Neuron (in vitro differentiated cells): ENCODE data around the gene RXFP4.
"Not testable (repeated sequence)": the region's sequence is repeated elsewhere in the genome, so short reads cannot be mapped to it uniquely, and the experiment has no call there.

Experiments used
- H2AFZ ChIP-seq: one replicate; pipeline ENCODE4 v1.6.1; 2013; ENCODE audit warnings: low read depth, mild to moderate bottlenecking, inconsistent platforms, low read length, moderate library complexity
- H3K27me3 ChIP-seq: one replicate; pipeline ENCODE4 v1.6.1; 2013; ENCODE audit warnings: low read length; ENCODE audit not compliant: insufficient read depth
- H3K36me3 ChIP-seq: one replicate; pipeline ENCODE4 v1.6.1; 2013; ENCODE audit warnings: low read length; ENCODE audit not compliant: insufficient read depth
- H3K4me1 ChIP-seq: one replicate; pipeline ENCODE4 v1.6.1; 2013; ENCODE audit warnings: low read length; ENCODE audit not compliant: insufficient read depth
- H3K4me3 ChIP-seq: 2 replicates; pipeline ENCODE4 v1.5.1; 2013; ENCODE audit warnings: mild to moderate bottlenecking, low read length, moderate library complexity
- H3K9me3 ChIP-seq: one replicate; pipeline ENCODE4 v1.6.1; 2013; ENCODE audit warnings: low read length

The RXFP4 gene

DNA sequence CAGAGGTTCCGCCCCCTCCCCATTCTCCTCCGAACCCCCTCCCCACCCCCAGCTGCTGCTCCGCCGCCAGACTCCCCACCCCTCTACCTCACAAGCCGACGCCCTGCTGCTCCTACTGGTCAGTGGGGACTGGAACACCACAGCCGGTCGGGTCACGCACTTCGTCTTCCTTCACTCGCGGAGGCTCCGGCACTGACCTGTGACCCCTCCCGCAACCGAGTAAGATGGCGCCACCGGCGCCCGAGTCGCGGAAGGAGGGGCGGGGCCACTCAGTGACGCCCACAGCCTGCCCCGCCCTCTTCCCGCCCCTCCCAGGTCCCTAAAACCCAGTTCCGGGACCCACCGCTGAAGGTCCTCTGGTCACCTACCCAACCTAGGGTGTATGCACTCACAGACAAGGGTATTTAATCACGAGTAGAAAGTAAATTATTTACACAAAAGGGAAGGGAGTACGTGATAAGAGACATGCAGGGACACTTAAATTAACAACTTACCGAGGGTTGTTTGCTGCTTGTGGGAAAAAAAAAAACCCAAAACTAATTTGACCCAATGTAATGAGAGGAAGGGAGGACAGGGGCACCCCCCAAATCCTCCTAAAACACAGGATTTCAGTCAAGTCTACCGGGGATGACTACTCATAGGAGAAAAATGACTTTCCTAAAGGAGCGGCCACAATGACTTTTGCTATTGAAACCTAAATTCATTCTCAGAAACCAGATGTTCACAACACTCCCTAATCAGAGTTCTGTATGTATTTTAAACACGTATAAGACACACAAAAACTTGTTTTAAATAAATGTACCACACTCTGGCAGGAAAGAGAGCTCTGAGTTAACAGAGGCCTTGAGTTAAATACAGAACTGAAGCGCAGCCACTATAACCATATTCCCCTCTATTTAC is 30.0 kb upstream of the RXFP4 start, which contains the start of gene RIT1:
Gene RIT1 (minus strand): TSS at position 194 of the 900 bp plus-strand sequence. CDS start 588 bp downstream, outside the sequence.
- H3K9me3 ChIP-seq = no peaks in the 10 kb centered on the region
- H3K4me1 ChIP-seq = peaks cover 41% of the 10 kb centered on the region
- H3K36me3 ChIP-seq = peaks cover 68% of the 10 kb centered on the region
- no peak within 1 kb of the TSS for H2AFZ ChIP-seq
- peak within 1 kb of the TSS; percentile 68 for H3K4me3 ChIP-seq
- no peaks in the 10 kb centered on the region for H3K27me3 ChIP-seq

DNA sequence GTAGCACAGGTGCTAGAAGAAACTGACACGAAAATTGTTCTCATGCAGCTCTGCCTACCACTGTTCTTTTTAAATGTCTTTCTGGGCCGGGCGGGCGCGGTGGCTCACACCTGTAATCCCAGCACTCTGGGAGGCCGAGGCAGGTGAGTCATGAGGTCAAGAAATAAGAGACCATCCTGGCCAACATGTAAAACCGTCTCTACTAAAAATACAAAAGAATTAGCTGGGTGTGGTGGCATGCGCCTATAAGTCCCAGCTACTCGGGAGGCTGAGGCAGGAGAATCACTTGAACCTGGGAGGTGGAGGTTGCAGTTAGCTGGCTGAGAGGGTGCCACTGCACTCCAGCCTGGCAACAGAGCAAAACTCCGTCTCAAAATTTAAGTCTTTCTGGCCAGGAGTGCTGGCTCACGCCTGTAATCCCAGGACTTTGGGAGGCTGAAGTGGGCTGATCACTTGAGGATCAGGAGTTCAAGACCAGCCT is 29.3 kb upstream of the RXFP4 start:
- H3K4me1 ChIP-seq = peaks cover 41% of the 10 kb centered on the region
- H2AFZ ChIP-seq = no peak overlapping the region
- H3K4me3 ChIP-seq = no peak overlapping the region
- no peaks in the 10 kb centered on the region for H3K9me3 ChIP-seq
- peaks cover 70% of the 10 kb centered on the region for H3K36me3 ChIP-seq
- no peaks in the 10 kb centered on the region for H3K27me3 ChIP-seq

DNA sequence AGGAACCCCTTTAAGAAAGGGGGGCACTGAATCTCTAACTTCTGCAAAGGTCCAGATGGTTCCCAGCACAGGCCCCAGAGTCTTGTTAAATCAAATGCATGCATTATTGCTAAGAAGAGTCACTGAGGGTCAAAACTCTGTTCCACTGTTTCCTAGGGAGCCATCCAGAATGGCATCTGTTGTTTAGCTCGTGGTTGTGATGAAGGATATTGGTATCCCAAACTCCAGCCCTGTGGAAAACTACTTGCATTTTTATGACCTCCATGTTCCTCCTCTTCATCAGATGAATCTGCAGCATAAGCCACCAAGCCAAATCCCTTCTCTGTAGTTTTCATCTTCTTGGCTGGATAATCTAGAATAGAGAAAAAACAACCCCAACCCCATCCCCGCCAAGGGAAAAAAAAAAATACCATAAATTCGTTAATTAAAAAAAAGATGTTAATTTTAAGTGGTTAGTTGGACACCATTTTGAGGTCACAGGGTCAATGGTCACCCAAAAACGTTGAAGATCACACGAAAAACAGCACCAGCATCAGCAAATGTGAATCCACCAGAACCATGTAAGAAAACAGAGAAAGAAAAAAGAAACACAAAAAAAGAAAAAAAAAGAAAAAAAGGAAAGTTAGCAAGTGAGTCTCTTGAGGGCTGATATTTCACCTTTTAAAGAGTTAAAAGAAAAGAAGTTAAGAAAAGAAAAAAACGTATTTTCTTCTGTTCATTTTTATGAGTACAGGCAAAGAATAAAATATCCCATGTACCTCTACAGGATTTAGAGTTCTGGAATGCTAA is 27.3 kb upstream of the RXFP4 start:
- Histone ChIP-seq H3K27me3 (no peaks in the 10 kb centered on the region), H3K9me3 (no peaks in the 10 kb centered on the region), H2AFZ (no peak overlapping the region), H3K36me3 (peaks cover 76% of the 10 kb centered on the region), H3K4me3 (no peak overlapping the region), H3K4me1 (peaks cover 41% of the 10 kb centered on the region)

DNA sequence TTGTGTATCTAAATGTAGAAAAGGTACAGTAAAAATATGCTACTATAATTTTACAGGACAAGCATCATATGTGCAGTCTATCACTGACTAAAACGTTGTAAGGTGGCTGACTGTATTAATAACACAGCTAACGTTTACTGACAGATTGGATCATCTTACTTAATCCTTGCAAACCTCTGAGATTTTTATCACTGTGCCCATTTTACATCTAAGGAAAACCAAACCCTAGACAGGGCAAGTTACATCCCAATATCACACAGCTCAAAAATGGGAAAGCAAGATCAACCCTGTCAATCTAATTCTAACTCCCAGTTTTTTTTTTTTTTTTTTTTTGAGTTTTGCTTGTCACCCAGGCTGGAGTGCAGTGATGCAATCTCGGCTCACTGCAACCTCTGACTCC is 22.8 kb upstream of the RXFP4 start:
- peaks cover 15% of the 10 kb centered on the region for H3K4me1 ChIP-seq
- peaks cover 91% of the 10 kb centered on the region for H3K36me3 ChIP-seq
- no peaks in the 10 kb centered on the region for H3K27me3 ChIP-seq
- no peaks in the 10 kb centered on the region for H3K9me3 ChIP-seq
- H2AFZ ChIP-seq = no peak overlapping the region
- no peak overlapping the region for H3K4me3 ChIP-seq

DNA sequence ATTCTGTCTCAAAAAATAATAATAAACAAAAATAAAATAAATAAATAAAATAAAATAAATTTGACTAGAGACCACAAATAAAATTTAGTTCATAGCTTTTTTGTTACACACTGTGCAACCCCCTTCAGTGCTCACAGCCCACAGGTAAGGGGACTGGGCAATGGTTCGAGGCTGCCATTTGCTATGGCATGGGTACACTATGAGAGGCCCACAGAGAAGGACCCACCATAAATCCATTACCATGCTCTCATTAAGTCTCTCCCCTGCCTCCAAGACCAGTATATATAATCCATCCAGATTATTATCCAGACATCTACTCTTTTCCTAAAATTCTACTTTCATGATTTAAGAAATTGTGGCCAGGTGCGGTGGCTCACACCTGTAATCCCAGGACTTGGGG is 21.6 kb upstream of the RXFP4 start:
- peaks cover 88% of the 10 kb centered on the region for H3K36me3 ChIP-seq
- H3K27me3 ChIP-seq = no peaks in the 10 kb centered on the region
- H3K4me1 ChIP-seq = peaks cover 4% of the 10 kb centered on the region
- no peak overlapping the region for H2AFZ ChIP-seq
- no peaks in the 10 kb centered on the region for H3K9me3 ChIP-seq
- H3K4me3 ChIP-seq = no peak overlapping the region

DNA sequence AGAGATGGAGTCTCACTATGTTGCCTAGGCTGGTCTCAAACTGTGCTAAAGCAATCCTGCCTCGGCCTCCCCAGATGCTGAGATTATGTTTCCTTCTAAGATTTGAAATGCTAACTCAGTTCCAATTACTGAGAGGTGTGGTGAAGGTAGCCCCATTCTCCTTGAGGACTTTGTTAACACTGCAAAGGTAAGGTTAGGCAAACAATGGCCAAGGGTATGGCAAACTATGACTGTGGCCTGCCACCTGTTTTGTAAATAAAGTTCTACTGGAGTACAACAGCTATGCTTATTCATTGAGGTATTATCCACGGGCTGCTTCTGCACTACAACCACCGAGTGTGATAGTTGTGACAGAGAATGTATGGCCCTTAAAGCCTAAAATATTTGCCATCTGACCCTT is 20.7 kb upstream of the RXFP4 start:
- no peaks in the 10 kb centered on the region for H3K9me3 ChIP-seq
- no peak overlapping the region for H3K4me3 ChIP-seq

DNA sequence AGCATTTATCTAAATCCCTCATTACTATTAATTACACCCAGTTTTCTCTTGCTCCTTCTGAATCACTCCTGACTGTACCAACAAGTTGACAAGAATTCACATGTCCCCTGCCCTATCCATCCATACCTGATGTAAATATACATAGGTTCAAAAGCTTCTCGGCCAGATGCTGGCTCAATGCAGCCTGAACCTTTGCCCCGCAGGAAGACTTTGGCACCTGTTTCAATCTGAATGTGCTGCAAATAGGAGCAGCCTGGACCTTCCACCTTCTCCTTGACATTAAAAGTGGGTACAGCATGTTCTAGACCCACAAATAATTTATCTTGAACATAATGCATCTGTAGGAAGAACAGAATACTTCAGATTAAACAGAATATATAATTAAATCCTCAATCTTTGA is 15.9 kb upstream of the RXFP4 start:
- Histone ChIP-seq H3K36me3 (peaks cover 84% of the 10 kb centered on the region), H3K27me3 (no peaks in the 10 kb centered on the region), H3K9me3 (no peaks in the 10 kb centered on the region), H2AFZ (no peak overlapping the region), H3K4me3 (no peak overlapping the region), H3K4me1 (peaks cover under 1% of the 10 kb centered on the region)

More for the DNA sequence above, 20.7 kb upstream of the RXFP4 start:
- Histone ChIP-seq H2AFZ (no peak overlapping the region), H3K27me3 (no peaks in the 10 kb centered on the region), H3K4me1 (no peaks in the 10 kb centered on the region), H3K36me3 (peaks cover 86% of the 10 kb centered on the region)

DNA sequence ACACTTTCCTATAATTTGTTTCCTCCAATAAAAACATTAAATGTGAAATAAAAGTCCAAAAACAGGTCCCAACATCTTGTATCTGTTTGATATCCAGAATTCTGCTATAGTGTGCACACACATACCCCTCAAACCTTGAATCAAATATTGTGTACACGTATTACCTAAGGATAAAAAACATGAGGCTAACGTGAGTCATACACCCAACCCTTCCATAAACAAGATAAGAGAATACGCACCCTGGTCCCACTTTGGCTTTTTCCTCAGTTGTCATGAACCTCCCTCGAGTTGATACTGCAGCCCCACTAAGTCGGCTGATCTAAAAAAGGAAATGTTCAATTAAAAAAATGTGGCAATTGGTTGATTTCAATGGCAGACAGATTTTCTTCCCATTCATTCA is 12.4 kb upstream of the RXFP4 start:
- H3K4me3 ChIP-seq = no peak overlapping the region
- no peaks in the 10 kb centered on the region for H3K9me3 ChIP-seq
- H3K27me3 ChIP-seq = no peaks in the 10 kb centered on the region
- H2AFZ ChIP-seq = no peak overlapping the region
- H3K36me3 ChIP-seq = peaks cover 81% of the 10 kb centered on the region
- peaks cover 32% of the 10 kb centered on the region for H3K4me1 ChIP-seq

DNA sequence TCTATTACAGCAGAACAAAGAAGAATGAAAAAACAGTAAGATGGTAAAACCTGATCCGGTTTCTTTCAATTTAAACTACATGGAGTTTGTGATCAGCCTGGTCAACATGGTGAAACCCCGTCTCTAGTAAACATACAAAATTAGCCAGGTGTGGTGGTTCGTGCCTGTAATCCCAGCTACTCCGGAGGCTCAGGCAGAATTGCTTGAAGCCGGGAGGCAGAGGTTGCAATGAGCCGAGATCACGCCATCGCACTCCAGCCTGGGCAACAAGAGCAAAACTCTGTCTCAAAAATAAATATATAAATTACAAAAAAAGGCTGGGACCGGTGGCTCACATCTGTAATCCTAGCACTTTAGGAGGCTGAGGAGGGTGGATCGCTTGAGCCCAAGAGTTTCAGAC is 10.7 kb upstream of the RXFP4 start:
- not testable (repeated sequence) for H3K9me3 ChIP-seq, H2AFZ ChIP-seq, H3K27me3 ChIP-seq, H3K4me3 ChIP-seq
- H3K4me1 ChIP-seq = peaks cover 36% of the 10 kb centered on the region
- peaks cover 68% of the 10 kb centered on the region for H3K36me3 ChIP-seq

DNA sequence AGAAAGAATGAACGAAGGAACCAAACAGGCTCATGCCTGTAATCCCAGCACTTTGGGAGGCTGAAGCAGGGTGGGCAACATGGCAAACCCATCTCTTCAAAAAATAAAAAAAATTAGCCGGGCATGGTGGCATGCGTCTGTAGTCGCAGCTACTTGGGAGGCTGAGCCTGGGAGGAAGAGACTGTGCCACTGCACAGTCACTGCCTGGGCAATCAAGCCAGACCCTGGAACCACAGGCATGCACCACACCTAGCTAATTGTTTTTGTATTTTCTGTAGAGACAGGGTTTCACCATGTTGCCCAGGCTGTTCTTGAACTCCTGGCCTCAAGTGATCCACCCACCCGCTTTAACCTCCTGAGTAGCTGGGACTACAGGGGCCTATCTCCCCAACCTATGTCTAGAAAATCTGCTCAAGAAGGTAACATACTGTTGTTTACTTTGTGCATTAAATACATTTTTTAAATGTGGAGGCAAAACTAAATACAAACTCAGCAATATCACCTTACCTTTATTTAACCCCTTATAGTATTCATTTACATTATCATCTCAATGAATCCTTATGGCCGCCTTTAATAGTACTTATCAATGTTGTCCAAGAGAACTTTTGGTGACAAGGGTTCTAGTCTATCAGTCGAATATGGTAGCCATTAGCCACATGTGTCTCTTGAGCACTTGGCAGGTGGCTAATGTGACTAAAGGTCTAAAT is 10.0 kb upstream of the RXFP4 start:
- Histone ChIP-seq H3K9me3 (no peaks in the 10 kb centered on the region), H2AFZ (no peak overlapping the region), H3K4me1 (peaks cover 36% of the 10 kb centered on the region), H3K27me3 (no peaks in the 10 kb centered on the region), H3K36me3 (peaks cover 61% of the 10 kb centered on the region), H3K4me3 (no peak overlapping the region)

DNA sequence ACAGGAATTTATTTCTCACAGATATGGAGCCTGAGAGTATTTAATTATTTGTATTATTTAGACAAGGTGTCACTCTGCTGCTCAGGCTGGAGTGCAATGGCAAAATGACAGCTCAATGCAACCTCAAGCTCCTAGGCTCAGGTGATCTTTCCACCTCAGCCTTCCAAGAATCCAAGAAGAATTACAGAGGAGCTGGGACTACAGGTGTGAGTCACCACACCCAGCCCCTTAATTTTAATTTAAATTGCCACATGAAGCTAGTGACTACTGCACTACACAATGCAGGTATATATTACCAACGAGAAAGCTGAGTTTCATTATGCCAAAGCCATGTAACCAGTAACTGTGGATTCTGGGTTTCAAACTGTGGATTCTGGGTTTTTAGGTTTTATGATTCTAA is 9.4 kb upstream of the RXFP4 start:
- H3K9me3 ChIP-seq = no peaks in the 10 kb centered on the region
- H3K36me3 ChIP-seq = peaks cover 55% of the 10 kb centered on the region
- no peak overlapping the region for H3K4me3 ChIP-seq
- no peaks in the 10 kb centered on the region for H3K27me3 ChIP-seq
- H2AFZ ChIP-seq = no peak overlapping the region
- peaks cover 36% of the 10 kb centered on the region for H3K4me1 ChIP-seq

DNA sequence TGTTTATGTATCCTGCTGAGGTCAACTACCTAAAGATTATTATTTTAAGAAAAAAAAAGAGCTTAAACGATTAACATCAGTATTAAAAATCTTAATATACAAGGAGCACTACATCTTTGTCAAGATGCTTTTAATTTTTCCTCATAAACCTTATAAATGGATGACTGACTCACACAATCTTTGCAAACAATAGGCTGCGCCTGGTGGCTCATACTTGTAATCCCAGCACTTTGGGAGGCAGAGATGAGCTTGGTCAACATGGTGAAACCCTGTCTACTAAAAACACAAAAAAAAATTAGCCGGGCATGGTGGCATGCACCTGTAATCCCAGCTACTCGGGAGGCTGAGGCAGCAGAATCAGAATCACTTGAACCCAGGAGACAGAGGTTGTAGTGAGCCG is 9.0 kb upstream of the RXFP4 start:
- Histone ChIP-seq H3K36me3 (peaks cover 51% of the 10 kb centered on the region), H2AFZ (no peak overlapping the region), H3K27me3 (no peaks in the 10 kb centered on the region), H3K9me3 (no peaks in the 10 kb centered on the region), H3K4me1 (peaks cover 36% of the 10 kb centered on the region), H3K4me3 (peak overlapping the region; percentile 21)
